Stimulated activated CD4-positive, alpha-beta T cell treated with anti-CD3 and anti-CD28 coated beads, Interleukin-15, amount 100 ng/mL, for 48 hours (primary cell): ENCODE data around the gene SGF29.
"Not testable (repeated sequence)": the region's sequence is repeated elsewhere in the genome, so short reads cannot be mapped to it uniquely, and the experiment has no call there.

Source experiments
- DNase-seq, 2 donors: peaks; one replicate each; pipeline ENCODE4 v3.0.0-alpha.2; 2020; ENCODE audit warnings: low read depth in 2 of 2

Gene SGF29

GRCh38 chr16:28596115-28596630 is 42.5 kb downstream of the SGF29 start:
- DNase-seq, result no peak

GRCh38 chr16:28596840-28597691 is 43.3 kb downstream of the SGF29 start, which contains the start of gene SULT1A2:
Gene SULT1A2 (minus strand): TSS chr16:28597050. CDS start chr16:28595930, 1,120 bp downstream.
- DNase-seq, result no peak

- DNase-seq, result no peak
Measured at GRCh38 chr16:28597692-28598261, 44.1 kb downstream of the SGF29 start.

GRCh38 chr16:28599377-28600285 is 45.9 kb downstream of the SGF29 start:
- not testable (repeated sequence) for DNase-seq

- DNase-seq, result not testable (repeated sequence)
Measured at GRCh38 chr16:28600965-28601364, 47.2 kb downstream of the SGF29 start.

GRCh38 chr16:28601589-28601988 is 47.9 kb downstream of the SGF29 start:
- DNase-seq, result not testable (repeated sequence)

- DNase-seq, result not testable (repeated sequence)
Measured at GRCh38 chr16:28602062-28602461, 48.3 kb downstream of the SGF29 start.

- DNase-seq, result no peak
Measured at GRCh38 chr16:28602529-28602928, 48.8 kb downstream of the SGF29 start.

GRCh38 chr16:28603381-28604185 is 49.9 kb downstream of the SGF29 start:
- DNase-seq, result no peak

- DNase-seq, result no peak
Measured at GRCh38 chr16:28604186-28604565, 50.5 kb downstream of the SGF29 start.

GRCh38 chr16:28606291-28607115 is 52.8 kb downstream of the SGF29 start:
- DNase-seq, result no peak

GRCh38 chr16:28607116-28607623 is 53.5 kb downstream of the SGF29 start:
- DNase-seq, result no peak

GRCh38 chr16:28607681-28608495 is 54.2 kb downstream of the SGF29 start:
- not testable (repeated sequence) for DNase-seq

- DNase-seq, result not testable (repeated sequence)
Measured at GRCh38 chr16:28608496-28608808, 54.7 kb downstream of the SGF29 start.

- not testable (repeated sequence) for DNase-seq
Measured at GRCh38 chr16:28608867-28609596, 55.3 kb downstream of the SGF29 start.

GRCh38 chr16:28609631-28610594 is 56.2 kb downstream of the SGF29 start, which contains the start of gene SULT1A1:
Gene SULT1A1 (minus strand): TSS chr16:28610044. CDS start chr16:28608855, 1,189 bp downstream.
- DNase-seq, result no peak

GRCh38 chr16:28610595-28611191 is 57.0 kb downstream of the SGF29 start:
- no peak for DNase-seq
